ENCODE measurements around the gene C1orf174.

C1orf174 gene

DNA sequence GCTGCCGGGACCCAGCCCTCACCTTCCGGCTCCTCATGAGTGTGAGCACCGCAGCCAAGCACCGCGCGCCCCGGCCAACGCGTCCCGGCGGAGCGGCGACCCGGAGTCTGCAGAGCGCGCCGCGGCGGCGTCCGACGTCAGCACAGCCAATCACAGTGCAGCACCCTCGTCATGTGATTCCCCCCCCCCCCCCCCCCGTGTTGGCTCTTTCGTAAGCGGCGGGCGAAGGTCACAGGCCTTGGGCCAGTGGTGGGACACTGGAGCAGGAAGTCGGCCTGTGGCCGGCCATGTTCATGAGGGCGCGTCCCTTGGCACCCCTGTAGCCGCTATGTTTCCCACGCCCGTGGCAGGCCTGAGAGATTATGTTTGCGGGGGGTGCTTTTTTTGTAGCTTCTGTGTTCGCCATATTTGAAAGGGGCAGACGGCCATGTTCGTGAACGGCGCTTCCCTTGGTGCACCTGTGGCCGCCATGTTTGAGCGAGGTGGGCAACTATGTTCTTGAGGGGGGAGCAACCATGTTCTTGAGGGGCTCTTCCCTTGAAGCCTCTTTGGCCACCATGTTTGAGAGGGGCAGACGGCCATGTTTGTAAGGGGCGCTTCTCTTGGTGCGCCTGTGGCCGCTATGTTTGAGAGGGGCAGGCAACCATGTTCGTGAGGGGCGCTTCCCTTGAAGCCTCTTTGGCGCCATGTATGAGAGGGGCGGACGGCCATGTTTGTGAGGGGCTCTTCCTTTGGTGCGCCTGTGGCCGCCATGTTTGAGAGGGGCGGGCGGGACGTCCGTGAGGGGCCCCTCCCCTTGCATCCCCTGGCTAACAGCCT lies at the start of gene C1orf174:
Gene C1orf174 (minus strand): TSS at position 123 of the 819 bp plus-strand sequence. CDS start 86 bp downstream, at position 37.
- DNase-seq (peak; percentile 92), ATAC-seq (replicated peaks) (peak; percentile 79)
- H3K4me3 Mint-ChIP-seq = peak within 1 kb of the TSS; percentile 87 to 97
- H3K27me3 Mint-ChIP-seq = no peaks in the 10 kb centered on the region
- H3K4me1 Mint-ChIP-seq = peaks cover 13 to 31% of the 10 kb centered on the region in 2 donors
- peak within 1 kb of the TSS; percentile 99 for H3K27ac Mint-ChIP-seq
- H3K9me3 Mint-ChIP-seq = peaks cover 5 to 8% of the 10 kb centered on the region in 2 donors
- H3K36me3 Mint-ChIP-seq = peaks cover 21 to 30% of the 10 kb centered on the region in 2 donors

DNA sequence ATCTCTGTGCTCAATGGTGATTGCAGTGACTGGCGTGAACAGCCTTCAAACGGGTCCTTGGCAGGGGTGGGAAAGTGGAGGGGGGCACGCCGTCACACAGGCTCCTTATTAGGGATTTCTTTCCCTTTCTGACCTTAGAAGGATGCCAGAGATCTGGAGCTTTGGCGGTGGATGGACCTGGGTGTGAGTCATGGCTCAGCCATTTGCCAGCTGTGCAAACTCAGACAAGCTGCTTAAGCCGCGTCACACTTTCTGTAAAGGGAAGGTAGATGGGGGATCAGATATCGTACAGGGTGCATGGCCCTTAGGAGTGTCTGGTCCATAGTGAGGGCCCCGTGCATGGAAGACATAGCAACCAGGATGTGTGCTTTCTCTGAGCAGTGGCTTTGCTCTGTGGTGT lies 48.3 kb upstream of the C1orf174 start:
- H3K27me3 Mint-ChIP-seq = peaks cover 23 to 44% of the 10 kb centered on the region in 2 donors
- no peaks in the 10 kb centered on the region for H3K4me1 Mint-ChIP-seq
- no peaks in the 10 kb centered on the region for H3K36me3 Mint-ChIP-seq
- peaks cover 0 to 3% of the 10 kb centered on the region in 2 donors for H3K9me3 Mint-ChIP-seq
- DNase-seq (no peak), ATAC-seq (replicated peaks) (no peak)
- no peak overlapping the region for H3K27ac Mint-ChIP-seq
- no peak overlapping the region for H3K4me3 Mint-ChIP-seq

DNA sequence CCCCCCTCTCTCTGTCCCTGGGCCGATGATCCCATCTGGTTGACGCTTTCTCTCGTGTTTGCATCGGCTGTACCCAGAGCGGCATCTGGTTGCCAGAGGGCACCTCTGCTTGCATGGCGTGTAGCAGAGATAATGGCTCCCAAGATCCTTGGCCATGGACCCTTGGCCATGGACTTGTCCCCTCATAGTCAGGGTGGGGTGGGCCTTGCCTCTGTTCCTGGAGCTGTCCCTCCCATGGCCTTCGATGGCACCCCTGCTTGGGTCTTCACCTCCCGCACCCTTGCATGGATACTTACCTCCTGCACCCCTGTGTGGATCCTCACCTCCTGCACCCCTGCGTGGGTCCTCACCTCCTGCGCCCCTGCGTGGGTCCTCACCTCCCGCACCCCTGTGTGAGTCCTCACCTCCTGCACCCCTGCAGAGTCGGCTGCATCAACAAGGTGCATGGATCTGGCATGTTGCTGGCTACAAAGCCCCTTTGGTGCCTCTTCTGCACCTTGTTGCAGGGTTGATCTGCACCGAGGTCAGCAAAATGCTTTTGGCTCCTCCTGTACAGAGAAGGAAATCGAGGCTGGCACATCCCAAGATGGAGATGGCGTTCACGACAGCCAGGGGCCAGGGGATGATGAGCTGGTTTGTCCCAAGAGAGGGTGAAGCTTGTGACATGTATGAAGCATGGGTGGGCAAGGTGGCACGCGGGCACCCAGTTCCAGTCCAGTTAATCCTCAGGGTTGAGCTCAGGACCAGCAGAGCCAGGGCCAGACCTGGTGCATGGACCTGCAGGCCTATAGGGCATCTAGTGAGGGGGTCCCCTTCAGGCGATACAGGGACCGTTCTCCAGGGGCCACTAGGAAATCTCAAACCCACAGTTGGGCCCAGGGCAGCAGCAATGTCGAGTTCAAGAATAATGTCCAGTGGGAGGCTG lies 46.1 kb upstream of the C1orf174 start:
- Mint-ChIP-seq H3K4me1 (no peaks in the 10 kb centered on the region), H3K27me3 (peaks cover 24 to 46% of the 10 kb centered on the region in 2 donors), H3K4me3 (no peak overlapping the region), H3K36me3 (no peaks in the 10 kb centered on the region), H3K9me3 (peaks cover 0 to 3% of the 10 kb centered on the region in 2 donors), H3K27ac (no peak overlapping the region)
- ATAC-seq (replicated peaks) (no peak), DNase-seq (no peak)

DNA sequence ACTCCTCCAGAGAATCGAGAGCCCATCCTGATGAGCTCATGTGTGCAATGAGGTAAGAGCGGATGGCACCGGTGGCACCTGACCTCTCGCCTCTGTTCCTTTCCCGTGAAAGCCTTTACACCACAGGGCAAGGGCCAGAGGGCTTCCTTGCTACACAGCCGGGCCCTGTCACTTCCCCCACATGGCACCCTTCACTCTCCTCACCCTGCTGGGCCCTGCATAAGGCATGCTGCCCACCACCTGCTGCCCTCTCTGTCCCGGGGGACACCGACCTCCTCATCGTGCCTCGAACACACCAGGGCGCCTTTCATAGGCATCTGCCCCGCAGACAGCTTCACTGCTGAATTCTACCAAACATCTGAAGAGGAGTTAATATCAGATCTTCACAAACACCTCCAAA lies 45.1 kb upstream of the C1orf174 start:
- peaks cover 0 to 2% of the 10 kb centered on the region in 2 donors for H3K9me3 Mint-ChIP-seq
- H3K27me3 Mint-ChIP-seq = peaks cover 32 to 41% of the 10 kb centered on the region in 2 donors
- no peak for ATAC-seq (replicated peaks)
- no peak overlapping the region for H3K27ac Mint-ChIP-seq
- H3K4me1 Mint-ChIP-seq = no peaks in the 10 kb centered on the region
- H3K4me3 Mint-ChIP-seq = no peak overlapping the region
- no peak for DNase-seq
- H3K36me3 Mint-ChIP-seq = no peaks in the 10 kb centered on the region

DNA sequence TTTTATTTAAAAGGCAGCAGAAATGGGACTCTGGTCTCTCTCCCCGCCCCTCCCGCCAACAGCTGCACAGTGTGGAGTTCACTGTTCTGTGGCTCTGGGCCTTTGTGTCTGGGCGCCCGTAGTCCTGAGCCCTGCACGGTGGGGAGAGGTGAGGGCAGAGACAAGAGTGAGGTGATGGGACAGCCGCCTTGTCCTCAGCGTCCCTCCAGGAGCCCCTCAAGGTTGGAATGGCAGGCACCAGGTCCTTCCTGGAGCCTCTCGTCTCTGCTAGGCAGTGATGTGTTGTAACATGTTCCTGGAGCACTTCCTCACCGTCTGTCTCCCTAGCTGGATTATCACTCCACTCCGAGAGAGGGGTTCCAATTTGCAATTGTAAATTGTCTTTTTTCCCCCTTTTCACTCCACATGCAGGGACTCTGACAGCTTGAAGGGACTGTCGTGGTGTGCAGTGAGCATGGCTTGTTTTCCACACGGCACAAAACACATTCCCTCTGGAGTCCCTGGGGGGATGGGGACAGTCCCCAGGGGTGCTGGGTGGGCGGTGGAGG lies 44.6 kb upstream of the C1orf174 start:
- ATAC-seq (replicated peaks) (no peak), DNase-seq (no peak)
- Mint-ChIP-seq H3K27me3 (peaks cover 36 to 38% of the 10 kb centered on the region in 2 donors), H3K9me3 (no peaks in the 10 kb centered on the region), H3K36me3 (no peaks in the 10 kb centered on the region), H3K4me1 (no peaks in the 10 kb centered on the region), H3K27ac (no peak overlapping the region), H3K4me3 (no peak overlapping the region)

DNA sequence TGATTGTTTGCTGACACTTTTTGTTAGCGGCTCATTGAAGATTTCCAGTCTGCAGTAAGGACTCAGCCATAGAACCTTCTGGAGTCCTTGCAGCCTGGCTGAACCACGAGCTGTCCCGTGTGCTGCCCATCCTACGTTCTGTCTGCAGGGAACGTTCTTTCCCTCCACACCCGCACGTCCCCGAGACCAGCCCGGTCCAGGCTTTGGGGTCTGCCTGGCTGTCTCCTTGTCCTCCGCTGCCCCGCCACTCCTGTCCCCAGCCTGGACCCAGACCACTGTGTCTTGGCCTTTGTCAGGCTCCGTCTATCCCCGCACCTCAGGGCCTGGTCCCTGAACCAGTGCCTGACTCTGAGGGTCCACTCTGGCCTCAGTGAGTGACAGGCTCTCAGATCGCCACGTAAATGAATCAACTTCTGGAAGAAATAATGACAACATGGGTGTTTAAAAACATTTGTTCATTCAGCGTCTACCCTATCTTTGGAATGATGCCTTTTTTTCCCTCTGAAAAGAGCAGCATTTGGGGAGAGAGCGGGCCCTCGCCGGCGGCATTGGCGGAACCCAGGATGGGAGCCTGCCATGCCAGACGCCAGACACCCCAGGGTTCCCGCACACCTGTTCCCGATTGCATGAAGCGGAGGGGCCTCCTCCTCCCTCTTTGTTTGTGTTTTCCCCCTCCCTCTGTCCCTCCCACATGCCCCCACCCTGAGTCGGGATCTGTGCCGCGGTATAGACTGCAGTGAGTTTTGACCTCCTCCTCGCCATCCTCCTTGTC lies 43.9 kb upstream of the C1orf174 start:
- no peaks in the 10 kb centered on the region for H3K4me1 Mint-ChIP-seq
- no peaks in the 10 kb centered on the region for H3K36me3 Mint-ChIP-seq
- peaks cover 0 to 2% of the 10 kb centered on the region in 2 donors for H3K9me3 Mint-ChIP-seq
- H3K27ac Mint-ChIP-seq = no peak overlapping the region
- H3K4me3 Mint-ChIP-seq = no peak overlapping the region
- DNase-seq (no peak), ATAC-seq (replicated peaks) (no peak)
- peaks cover 36 to 42% of the 10 kb centered on the region in 2 donors for H3K27me3 Mint-ChIP-seq

DNA sequence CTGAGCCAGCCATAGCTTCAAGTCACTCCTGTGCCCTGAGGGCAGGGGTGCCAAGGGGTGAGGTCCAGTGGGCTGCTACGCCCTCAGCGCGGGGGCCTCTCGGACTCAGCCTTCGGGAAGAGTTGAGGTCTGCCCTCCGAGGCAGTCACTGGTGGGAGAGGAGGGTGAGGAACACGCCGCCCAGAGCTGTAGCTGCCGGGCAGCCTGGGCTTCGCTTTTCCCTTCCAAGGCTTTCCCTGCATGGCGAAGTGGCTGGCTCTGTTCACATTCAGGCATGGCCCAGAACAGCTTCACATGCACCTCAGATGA lies 43.0 kb upstream of the C1orf174 start:
- Mint-ChIP-seq H3K4me1 (no peaks in the 10 kb centered on the region), H3K27me3 (peaks cover 36 to 43% of the 10 kb centered on the region in 2 donors), H3K27ac (no peak overlapping the region), H3K4me3 (no peak overlapping the region), H3K36me3 (peaks cover 2 to 6% of the 10 kb centered on the region in 2 donors), H3K9me3 (peaks cover 5 to 6% of the 10 kb centered on the region in 2 donors)
- ATAC-seq (replicated peaks) (no peak), DNase-seq (no peak)

DNA sequence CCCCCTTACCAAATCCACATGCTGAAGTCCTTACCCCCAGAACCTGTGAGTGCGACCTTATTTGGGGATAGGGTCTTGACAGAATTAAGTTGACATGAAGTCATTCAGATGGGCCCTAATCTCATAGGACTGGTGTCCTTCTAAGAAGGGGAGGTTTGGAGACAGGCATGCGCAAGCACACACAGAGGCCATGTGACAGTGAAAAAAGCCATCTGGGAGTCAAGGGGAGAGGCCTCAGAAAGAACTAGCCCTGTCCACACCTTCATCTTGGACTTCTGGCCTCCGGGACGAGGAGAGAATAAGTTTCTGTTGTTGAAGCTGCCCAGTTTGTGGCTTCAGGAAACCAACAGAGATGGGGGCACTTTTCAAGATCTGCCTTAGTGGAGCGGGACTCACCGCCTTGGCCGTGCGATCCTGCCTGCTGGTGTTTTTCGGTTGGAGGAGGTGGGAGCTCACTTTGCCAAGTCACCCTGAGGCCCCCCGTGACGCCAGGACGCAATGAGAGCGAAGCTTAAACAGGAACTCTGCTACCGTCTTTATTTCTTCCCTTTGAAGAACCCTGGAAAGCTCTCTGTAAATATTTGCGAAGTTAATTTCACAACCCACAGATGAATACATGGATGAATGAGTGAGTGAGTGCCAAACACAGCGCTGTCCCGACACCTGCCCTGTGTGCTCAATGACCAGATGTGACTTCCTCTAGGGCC lies 42.5 kb upstream of the C1orf174 start:
- H3K9me3 Mint-ChIP-seq = peaks cover 5 to 7% of the 10 kb centered on the region in 2 donors
- no peak for ATAC-seq (replicated peaks)
- H3K4me3 Mint-ChIP-seq = no peak overlapping the region
- H3K27ac Mint-ChIP-seq = no peak overlapping the region
- H3K27me3 Mint-ChIP-seq = peaks cover 36 to 39% of the 10 kb centered on the region in 2 donors
- DNase-seq = no peak
- H3K36me3 Mint-ChIP-seq = peaks cover 5 to 6% of the 10 kb centered on the region in 2 donors
- H3K4me1 Mint-ChIP-seq = no peaks in the 10 kb centered on the region

DNA sequence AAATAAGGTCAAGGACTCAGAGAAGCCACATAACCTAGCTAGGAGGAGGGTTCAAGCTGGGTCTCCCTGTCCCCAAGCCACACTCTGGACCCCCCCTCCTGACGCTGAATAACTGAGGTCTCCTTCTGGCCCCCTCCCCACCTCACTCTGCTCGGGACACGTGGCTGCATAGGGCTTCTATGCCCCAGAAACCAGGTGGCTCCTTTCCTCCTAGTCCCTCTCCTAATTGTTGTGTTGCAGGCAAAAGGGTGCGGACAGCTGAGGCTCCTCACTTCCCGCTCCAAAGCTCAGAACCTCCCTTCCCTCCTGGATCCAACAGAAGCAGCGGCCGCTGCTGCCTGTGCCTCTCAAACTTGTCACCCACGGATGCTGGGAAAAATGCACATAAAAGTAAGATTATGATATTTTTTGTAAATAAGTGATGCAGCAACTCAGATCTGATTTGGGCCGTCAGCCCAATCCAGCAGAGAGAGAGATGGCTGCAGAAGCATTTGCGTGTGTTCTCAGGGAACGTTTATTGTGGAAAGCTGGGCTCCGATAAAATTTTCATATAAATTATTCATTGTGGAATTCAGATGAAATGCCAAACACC lies 40.8 kb upstream of the C1orf174 start:
- H3K27me3 Mint-ChIP-seq = peaks cover 27 to 30% of the 10 kb centered on the region in 2 donors
- H3K36me3 Mint-ChIP-seq = peaks cover 6 to 7% of the 10 kb centered on the region in 2 donors
- H3K27ac Mint-ChIP-seq = no peak overlapping the region
- H3K4me3 Mint-ChIP-seq = no peak overlapping the region
- ATAC-seq (replicated peaks) (no peak), DNase-seq (no peak)
- no peaks in the 10 kb centered on the region for H3K4me1 Mint-ChIP-seq
- H3K9me3 Mint-ChIP-seq = peaks cover 11 to 12% of the 10 kb centered on the region in 2 donors

DNA sequence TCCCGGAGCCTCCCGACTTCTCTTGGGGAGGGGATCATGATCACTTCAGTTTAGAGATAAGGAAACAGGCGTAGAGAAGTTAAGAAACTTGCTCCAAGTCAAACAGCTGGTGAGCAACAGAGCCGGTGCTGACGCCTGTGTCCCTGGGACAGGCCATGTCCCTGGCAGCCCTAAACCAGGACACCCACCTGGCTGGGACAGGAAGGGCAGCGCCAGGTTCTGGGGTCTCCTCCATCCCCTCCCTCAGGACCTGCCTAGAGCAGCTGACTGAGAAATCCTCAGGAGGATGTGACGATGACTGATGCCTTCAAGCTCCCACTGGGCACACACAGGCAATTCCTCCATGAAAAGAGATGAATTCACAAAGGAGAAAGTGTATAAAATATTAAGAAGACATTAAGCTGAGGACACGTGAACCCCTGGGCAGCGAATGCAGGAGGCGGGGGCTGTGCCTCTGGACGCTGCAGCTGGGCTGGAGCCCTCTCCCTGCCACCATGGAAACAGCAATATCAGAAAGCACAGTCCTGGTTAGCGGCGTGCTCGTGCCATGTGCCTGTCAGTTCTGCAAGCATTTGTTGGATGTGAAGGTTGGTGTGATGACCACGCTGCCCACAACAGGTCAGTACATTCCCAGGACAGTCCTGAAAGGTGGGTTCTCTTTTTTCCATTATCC lies 40.1 kb upstream of the C1orf174 start:
- Mint-ChIP-seq H3K4me3 (no peak overlapping the region), H3K36me3 (peaks cover 6 to 7% of the 10 kb centered on the region in 2 donors), H3K9me3 (peaks cover 11 to 12% of the 10 kb centered on the region in 2 donors), H3K27me3 (peaks cover 23 to 27% of the 10 kb centered on the region in 2 donors), H3K4me1 (no peaks in the 10 kb centered on the region), H3K27ac (no peak overlapping the region)
- DNase-seq (no peak), ATAC-seq (replicated peaks) (no peak)

DNA sequence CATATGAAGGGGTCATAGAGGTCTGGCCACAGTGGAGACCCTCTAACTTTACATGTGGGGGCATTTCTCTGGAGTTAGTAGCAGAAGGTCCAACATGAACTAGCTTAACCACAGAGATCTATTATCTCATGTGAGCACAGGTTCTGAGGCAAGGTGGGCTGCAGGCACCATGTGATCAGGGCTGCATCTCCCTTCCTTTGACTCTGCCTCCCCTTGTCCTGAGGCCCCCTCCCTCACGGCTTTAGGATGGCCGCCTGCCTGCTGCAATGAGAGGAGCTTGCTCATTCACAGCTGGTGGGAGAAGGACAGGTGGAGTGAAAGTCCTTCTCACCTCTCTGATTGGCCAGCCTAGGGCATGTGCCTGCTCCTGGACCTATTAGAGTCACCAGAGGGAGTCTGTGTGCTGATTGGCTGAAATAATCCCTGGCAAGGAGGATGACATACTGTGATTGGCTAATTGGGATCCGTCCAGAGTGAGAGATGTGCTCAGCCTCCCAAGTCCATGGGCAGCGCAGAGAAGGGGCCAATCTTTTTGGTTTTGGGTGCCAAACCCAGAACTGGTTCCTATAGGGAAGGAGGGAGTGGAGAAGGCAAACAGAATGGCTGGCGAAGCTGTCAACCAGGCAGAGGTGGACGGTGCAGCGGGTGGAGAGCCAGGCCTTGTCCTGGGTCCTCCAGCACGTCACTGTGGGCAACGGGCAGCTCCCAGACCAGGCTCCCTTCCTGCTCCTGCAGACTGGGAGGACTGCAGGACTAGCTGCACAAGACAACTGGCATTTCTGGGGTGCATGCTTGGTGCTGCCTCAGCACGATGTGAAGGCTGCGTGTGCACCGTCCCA lies 39.4 kb upstream of the C1orf174 start:
- H3K36me3 Mint-ChIP-seq = peaks cover 6 to 7% of the 10 kb centered on the region in 2 donors
- H3K9me3 Mint-ChIP-seq = peaks cover 11 to 12% of the 10 kb centered on the region in 2 donors
- DNase-seq = no peak
- peaks cover 26 to 27% of the 10 kb centered on the region in 2 donors for H3K27me3 Mint-ChIP-seq
- ATAC-seq (replicated peaks) = no peak
- H3K27ac Mint-ChIP-seq = no peak overlapping the region
- H3K4me3 Mint-ChIP-seq = no peak overlapping the region
- no peaks in the 10 kb centered on the region for H3K4me1 Mint-ChIP-seq

Measured in stimulated activated naive B cell treated with anti-CD40 and anti-IgM and Interleukin-4, amounts not matched to agents 10 μg/mL and 1 μg/mL and 100 μg/mL, for 72 hours (primary cell).